Measurements from ENCODE around the gene TFDP2. TPM values are rescaled to one million over a fixed set of nuclear protein-coding genes. Genes with fewer than 3 reads are reported as not detected.

TFDP2 gene
- total and polyA plus RNA-seq, 2 of the 8 experiments (the other 6 are each of a cell fraction or from before 2014, with no cell fraction given) = 41.1 to 119 TPM

- H3K23me2 ChIP-seq (ENCODE audit: low read depth, low read length) = no peaks in the 10 kb centered on the region
- H3K27ac ChIP-seq (ENCODE audit: low read depth, low read length) = no peak overlapping the region
- H4K20me1 ChIP-seq (replicated peaks in 1 of 2; ENCODE audit: control insufficient read depth in 1 of 2, insufficient read depth in 2 of 2, low read length in 2 of 2) = peaks cover 2 to 4% of the 10 kb centered on the region in 2 experiments
- no peaks in the 10 kb centered on the region for H3K27me3 ChIP-seq (replicated peaks in 1 of 4; ENCODE audit: control insufficient read depth in 3 of 4, extremely low read depth in 1 of 4, insufficient read depth in 3 of 4, low read length in 3 of 4)
- H3K9me3 ChIP-seq (ENCODE audit: insufficient read depth in 2 of 2, low read depth in 1 of 2, low read length in 1 of 2) = no peaks in the 10 kb centered on the region
- no peak overlapping the region for H4K5ac ChIP-seq (ENCODE audit: insufficient read length, low read depth, low read length)
- peaks cover 2 to 81% of the 10 kb centered on the region in 2 experiments; a peak in 2 of 4 replicates for H3K79me2 ChIP-seq (ENCODE audit: control insufficient read depth in 1 of 2, insufficient read depth in 2 of 2, low read length in 2 of 2)
- H3K14ac ChIP-seq (ENCODE audit: insufficient read length) = no peak overlapping the region
- H2BK20ac ChIP-seq (ENCODE audit: low read length) = no peak overlapping the region
- no peak overlapping the region for H2BK15ac ChIP-seq (ENCODE audit: low read length)
- peaks cover 8% of the 10 kb centered on the region; the same call in 1 of the 2 replicates for H3K79me1 ChIP-seq (ENCODE audit: low read depth, low read length)
- no peak overlapping the region for H2BK12ac ChIP-seq (ENCODE audit: low read depth, low read length)
- TF ChIP-seq TAF1 (IDR thresholded peaks at IDR 0.05; ENCODE audit: low read depth, low read length) (no peak), CHD2 (IDR thresholded peaks at IDR 0.05; ENCODE audit: low read length) (no peak)
- H3K4me3 ChIP-seq (ENCODE audit: extremely low read depth in 1 of 4, insufficient read depth in 2 of 4, low read depth in 3 of 4, low read length in 4 of 4) = no peak overlapping the region
- ChIA-PET CTCF (ENCODE audit: partially characterized antibody) (interaction anchor here (0.7 kb wide), 1 partner anchor 167 kb away, joined by 3 read pairs; no protein-coding TSS in a partner anchor), POLR2A (ENCODE audit: partially characterized antibody) (interaction anchor here (0.6 to 1.8 kb wide), 5 partner anchors 9 to 191 kb away, joined by 3 to 6 read pairs (median 4); no protein-coding TSS in a partner anchor)
- no peak overlapping the region for H4K91ac ChIP-seq (replicated peaks; ENCODE audit: insufficient read length, low read length)
- WGBS, 2 experiments (ENCODE audit: extremely low coverage in 1 of 2, insufficient coverage in 1 of 2, insufficient read length in 1 of 2, insufficient replicate concordance in 2 of 2, low coverage in 1 of 2, low lambda C conversion rate in 2 of 2, missing lambda C conversion rate in 1 of 2) = 94% methylated on average over 2 of the region's 2 CpGs; no CpG with 5 or more reads in 1 of the 2 experiments
- H2BK120ac ChIP-seq (replicated peaks; ENCODE audit: low read depth, low read length) = no peak overlapping the region
- H4K8ac ChIP-seq (ENCODE audit: extremely low read depth, insufficient read depth, low read length) = no peak overlapping the region
- H3K9ac ChIP-seq (replicated peaks in 1 of 4; ENCODE audit: extremely low read depth in 1 of 4, low read depth in 3 of 4, low read length in 3 of 4) = no peak overlapping the region
- DNase-seq (ENCODE audit: low read depth in 1 of 2, low spot score in 2 of 2) = no peak
- H2BK5ac ChIP-seq (ENCODE audit: low read depth, low read length) = no peak overlapping the region
- FAIRE-seq = no peak
- H3K4me2 ChIP-seq (ENCODE audit: insufficient read depth in 1 of 2, low read depth in 2 of 2, low read length in 2 of 2) = no peak overlapping the region
- H2AK5ac ChIP-seq (ENCODE audit: low read depth, low read length) = no peak overlapping the region
- H3K4ac ChIP-seq (replicated peaks; ENCODE audit: insufficient read length, low read depth, low read length) = no peak overlapping the region
- H3K23ac ChIP-seq (ENCODE audit: insufficient read length) = no peak overlapping the region
- peaks cover 0 to 2% (median 0%) of the 10 kb centered on the region in 4 experiments; a peak in 4 of 8 replicates for H3K36me3 ChIP-seq (ENCODE audit: control insufficient read depth in 2 of 4, insufficient read depth in 4 of 4, low read length in 3 of 4)
- H3K4me1 ChIP-seq (replicated peaks in 1 of 4; ENCODE audit: control insufficient read depth in 3 of 4, insufficient read depth in 4 of 4, low read length in 3 of 4) = no peaks in the 10 kb centered on the region
- H3K18ac ChIP-seq (ENCODE audit: extremely low read depth, low read length) = no peak overlapping the region
- no peak overlapping the region for H2AFZ ChIP-seq (ENCODE audit: low read length)
- no peak overlapping the region for H3K56ac ChIP-seq (replicated peaks; ENCODE audit: insufficient read length, low read depth, low read length)
Observed at GRCh38 chr3:142013326-142013980, 135.9 kb downstream of the TFDP2 start.

All from H1 (cell line).